Tibial nerve (tissue), 4 donors: Measurements from ENCODE around the gene NSMCE3. TPM values are rescaled to one million over a fixed set of nuclear protein-coding genes. Genes with fewer than 3 reads are reported as not detected.

Source experiments
- DNase-seq, 2 donors: peaks; one replicate each; pipeline ENCODE4 v3.0.0-alpha.2; 2019; ENCODE audit warnings: low spot score in 2 of 2
- H3K27ac ChIP-seq, 4 donors: fragments of 200-600 bp; sonication (generic) in 3 of 4; one replicate each; pipeline ENCODE4 v1.5.1; 2017 to 2019; ENCODE audit warnings: mild to moderate bottlenecking in 1 of 4
- H3K27me3 ChIP-seq, 2 donors: fragments of 200-600 bp; sonication (generic) in 1 of 2; one replicate each; pipeline versions ENCODE4 v1.5.1 to v1.6.0; 2017 to 2019
- H3K36me3 ChIP-seq, 3 donors: fragments of 200-600 bp; sonication (generic); one replicate each; pipeline ENCODE4 v1.5.1; 2018 to 2019
- H3K4me1 ChIP-seq, 4 donors: fragments of 200-600 bp; sonication (generic) in 3 of 4; one replicate each; pipeline ENCODE4 v1.5.1; 2017 to 2019
- H3K4me3 ChIP-seq, 4 donors: fragments of 200-600 bp; sonication (generic) in 3 of 4; one replicate each; pipeline ENCODE4 v1.5.1; 2017 to 2019; ENCODE audit warnings: mild to moderate bottlenecking in 1 of 4, moderate library complexity in 1 of 4
- H3K9me3 ChIP-seq, 4 donors: fragments of 200-600 bp; sonication (generic) in 3 of 4; one replicate each; pipeline ENCODE4 v1.5.1; 2017 to 2019
- EP300 ChIP-seq, 2 donors: sonication (generic); formaldehyde crosslinking; IDR thresholded peaks; one replicate each; pipeline ENCODE4 v1.6.1; 2017; ENCODE audit warnings: antibody characterized with exemption in 2 of 2, mild to moderate bottlenecking in 1 of 2
- POLR2A ChIP-seq, 2 donors: fragments of 450-650 bp; IDR thresholded peaks; one replicate each; pipeline ENCODE4 v1.6.1; 2017; ENCODE audit warnings: antibody characterized with exemption in 2 of 2, mild to moderate bottlenecking in 2 of 2, moderate library complexity in 2 of 2
- whole genome bisulfite sequencing, 2 donors: methylation state at CpG; one replicate each; pipeline ENCODE4 v1.1.5; 2018; 5-methylcytosine and 5-hydroxymethylcytosine counted together
- total RNA-seq, 4 donors: library from RNA; depleted of rRNA; stranded (reverse); fragments of >200 nt; gene quantifications; one replicate each; pipeline ENCODE4 v1.1.0, GENCODE V29; 2016
- TF ChIP-seq, protein P1 (sequence below), 5 experiments: fragments of 200-600 bp in 3 of 5; fragments of 450-650 bp in 2 of 5; sonication (generic) in 3 of 5; IDR thresholded peaks; one replicate each; pipeline ENCODE4 v1.5.1; 2016 to 2019; ENCODE audit warnings: antibody characterized with exemption in 5 of 5, mild to moderate bottlenecking in 3 of 5, moderate library complexity in 2 of 5

NSMCE3 gene
- total RNA-seq, 4 donors from 2014 or later: 7.5 to 12.8 (median 10.6) TPM

DNA sequence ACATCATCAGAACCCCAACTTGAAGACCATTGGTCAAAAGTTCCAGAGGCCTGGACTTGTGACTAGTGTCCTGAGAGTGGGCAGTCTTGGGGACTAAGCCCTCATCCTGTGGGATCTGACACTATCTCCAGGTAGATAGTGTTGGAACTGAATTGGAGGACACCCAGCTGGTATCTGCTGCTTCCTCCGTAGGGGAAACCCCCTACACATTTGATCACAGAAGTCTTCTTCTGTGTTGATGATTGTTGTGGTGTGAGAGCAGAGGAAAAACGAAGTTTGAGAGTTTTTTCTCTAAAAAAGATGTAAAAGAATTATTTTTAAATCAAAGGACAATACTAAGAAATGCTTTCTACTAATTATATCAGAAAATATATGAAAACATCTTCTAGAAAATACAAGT is 6.9 kb downstream of the NSMCE3 start:
- Histone ChIP-seq H3K27me3 (no peaks in the 10 kb centered on the region), H3K9me3 (no peaks in the 10 kb centered on the region), H3K27ac (no peak overlapping the region), H3K4me3 (no peak overlapping the region), H3K4me1 (peaks cover 0 to 20% (median 8%) of the 10 kb centered on the region in 4 donors), H3K36me3 (no peaks in the 10 kb centered on the region)
- DNase-seq: no peak
- 72 to 80% methylated on average over 2 of the region's 2 CpGs for WGBS, 2 donors
- TF ChIP-seq, protein P1, sequence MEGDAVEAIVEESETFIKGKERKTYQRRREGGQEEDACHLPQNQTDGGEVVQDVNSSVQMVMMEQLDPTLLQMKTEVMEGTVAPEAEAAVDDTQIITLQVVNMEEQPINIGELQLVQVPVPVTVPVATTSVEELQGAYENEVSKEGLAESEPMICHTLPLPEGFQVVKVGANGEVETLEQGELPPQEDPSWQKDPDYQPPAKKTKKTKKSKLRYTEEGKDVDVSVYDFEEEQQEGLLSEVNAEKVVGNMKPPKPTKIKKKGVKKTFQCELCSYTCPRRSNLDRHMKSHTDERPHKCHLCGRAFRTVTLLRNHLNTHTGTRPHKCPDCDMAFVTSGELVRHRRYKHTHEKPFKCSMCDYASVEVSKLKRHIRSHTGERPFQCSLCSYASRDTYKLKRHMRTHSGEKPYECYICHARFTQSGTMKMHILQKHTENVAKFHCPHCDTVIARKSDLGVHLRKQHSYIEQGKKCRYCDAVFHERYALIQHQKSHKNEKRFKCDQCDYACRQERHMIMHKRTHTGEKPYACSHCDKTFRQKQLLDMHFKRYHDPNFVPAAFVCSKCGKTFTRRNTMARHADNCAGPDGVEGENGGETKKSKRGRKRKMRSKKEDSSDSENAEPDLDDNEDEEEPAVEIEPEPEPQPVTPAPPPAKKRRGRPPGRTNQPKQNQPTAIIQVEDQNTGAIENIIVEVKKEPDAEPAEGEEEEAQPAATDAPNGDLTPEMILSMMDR (IDR thresholded peaks at IDR 0.05): no peak
- TF ChIP-seq POLR2A (IDR thresholded peaks at IDR 0.05): no peak
- TF ChIP-seq EP300 (IDR thresholded peaks at IDR 0.05): no peak

DNA sequence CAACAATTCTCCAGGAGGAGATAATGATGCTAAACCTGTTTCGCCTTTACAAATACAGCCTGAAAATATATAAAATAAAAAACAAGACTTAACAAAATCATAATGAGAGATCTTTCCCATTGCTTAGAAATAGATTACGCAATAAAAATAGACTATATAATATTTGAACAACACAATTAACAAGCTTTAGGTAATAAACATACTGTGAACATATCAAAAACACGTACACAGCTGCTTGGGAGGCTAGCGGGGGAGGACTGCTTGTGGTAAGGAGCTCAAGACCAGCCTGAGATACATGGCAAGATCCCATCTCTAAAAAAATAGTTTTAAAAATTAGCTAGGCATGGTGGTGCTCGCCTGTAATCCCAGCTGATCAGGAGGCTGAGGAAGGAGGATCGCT is 8.7 kb downstream of the NSMCE3 start:
- Histone ChIP-seq H3K27ac (no peak overlapping the region), H3K9me3 (no peaks in the 10 kb centered on the region), H3K4me3 (no peak overlapping the region), H3K27me3 (no peaks in the 10 kb centered on the region), H3K36me3 (no peaks in the 10 kb centered on the region), H3K4me1 (peaks cover 0 to 4% (median 0%) of the 10 kb centered on the region in 4 donors)
- 93 to 96% methylated on average over 6 of the region's 6 CpGs for WGBS, 2 donors
- TF ChIP-seq, protein P1 (IDR thresholded peaks at IDR 0.05): no peak
- TF ChIP-seq EP300 (IDR thresholded peaks at IDR 0.05) (no peak), POLR2A (IDR thresholded peaks at IDR 0.05) (no peak)
- no peak for DNase-seq

DNA sequence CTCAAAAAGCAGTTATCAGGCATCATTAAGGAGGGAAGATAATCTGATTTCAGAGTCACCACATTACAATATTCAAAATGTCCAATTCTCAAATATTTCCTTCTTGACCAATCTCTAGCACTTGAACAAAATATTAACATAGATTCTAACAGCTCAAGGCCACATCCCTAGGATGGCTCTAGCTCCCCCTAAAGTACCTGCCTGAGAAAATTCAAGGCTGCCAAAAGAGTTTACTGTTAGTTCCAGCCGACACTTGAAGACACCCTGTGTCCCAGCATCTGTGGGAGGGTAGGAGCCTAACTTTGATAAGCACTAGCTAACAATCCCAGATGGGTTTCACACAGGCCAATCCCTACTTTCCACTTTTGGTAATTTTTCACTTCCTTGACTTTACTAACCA is 10.4 kb downstream of the NSMCE3 start:
- Histone ChIP-seq H3K27me3 (no peaks in the 10 kb centered on the region), H3K9me3 (no peaks in the 10 kb centered on the region), H3K4me1 (no peaks in the 10 kb centered on the region), H3K4me3 (no peak overlapping the region), H3K27ac (no peak overlapping the region), H3K36me3 (no peaks in the 10 kb centered on the region)
- no peak for DNase-seq
- 0 to 29% methylated on average over 1 of the region's 1 CpG for WGBS, 2 donors
- TF ChIP-seq, protein P1 (IDR thresholded peaks at IDR 0.05): no peak
- TF ChIP-seq POLR2A (IDR thresholded peaks at IDR 0.05) (no peak), EP300 (IDR thresholded peaks at IDR 0.05) (no peak)

DNA sequence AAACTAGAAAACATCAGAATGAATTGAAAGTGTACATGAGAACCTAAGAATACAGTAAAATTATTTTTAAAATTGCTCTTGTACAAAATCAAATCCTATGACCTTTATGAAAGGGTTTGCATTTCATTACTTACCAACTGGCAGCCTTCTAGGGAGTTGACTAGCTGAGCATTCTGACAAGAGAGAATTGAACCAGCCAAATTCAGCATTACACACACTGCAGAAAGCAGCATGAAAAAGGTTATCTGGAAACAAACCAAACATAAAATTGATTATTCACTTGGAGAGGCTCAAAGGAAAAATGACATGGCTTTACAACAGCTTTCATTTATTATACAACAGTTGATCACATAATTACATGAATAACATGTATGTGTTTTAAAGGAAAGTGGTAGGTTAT is 17.4 kb downstream of the NSMCE3 start:
- H3K27me3 ChIP-seq: no peaks in the 10 kb centered on the region
- TF ChIP-seq, protein P1 (IDR thresholded peaks at IDR 0.05): no peak
- TF ChIP-seq EP300 (IDR thresholded peaks at IDR 0.05): no peak
- TF ChIP-seq POLR2A (IDR thresholded peaks at IDR 0.05): no peak
- no peak overlapping the region for H3K27ac ChIP-seq

DNA sequence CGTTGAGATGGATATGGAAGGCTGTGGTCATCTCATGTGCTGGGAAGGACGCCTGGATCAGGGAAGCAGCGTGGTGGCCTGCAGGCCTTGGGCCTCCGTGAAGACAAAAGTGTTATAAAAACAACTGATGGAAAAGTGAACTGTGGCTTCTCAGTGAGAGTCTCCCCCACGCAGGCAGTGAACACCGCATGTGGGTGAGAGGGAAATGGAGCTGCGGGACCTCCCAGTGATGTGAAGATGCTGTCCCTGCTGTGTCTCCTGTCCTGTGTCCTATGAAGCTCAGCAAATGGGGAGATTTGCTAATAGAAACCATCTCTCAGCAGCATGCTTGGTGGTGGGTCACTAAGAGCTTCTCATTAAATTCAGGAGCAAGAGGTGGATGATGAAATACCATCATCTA is 25.1 kb downstream of the NSMCE3 start:
- Histone ChIP-seq H3K36me3 (no peaks in the 10 kb centered on the region), H3K9me3 (peaks cover 0 to 7% (median 0%) of the 10 kb centered on the region in 4 donors), H3K27me3 (no peaks in the 10 kb centered on the region), H3K27ac (no peak overlapping the region), H3K4me3 (no peak overlapping the region), H3K4me1 (no peaks in the 10 kb centered on the region)
- 67 to 77% methylated on average over 7 of the region's 7 CpGs for WGBS, 2 donors
- no peak for DNase-seq
- TF ChIP-seq EP300 (IDR thresholded peaks at IDR 0.05) (no peak), POLR2A (IDR thresholded peaks at IDR 0.05) (no peak)
- TF ChIP-seq, protein P1 (IDR thresholded peaks at IDR 0.05): no peak

More for the DNA sequence above, 17.4 kb downstream of the NSMCE3 start:
- H3K9me3 ChIP-seq: peaks cover 0 to 7% (median 0%) of the 10 kb centered on the region in 4 donors
- no peak overlapping the region for H3K4me3 ChIP-seq
- no peaks in the 10 kb centered on the region for H3K4me1 ChIP-seq
- no peaks in the 10 kb centered on the region for H3K36me3 ChIP-seq
- DNase-seq: no peak
